T-helper 9 cell (primary cell): ENCODE measurements around the gene TROAP.
"Not testable (repeated sequence)": the region's sequence is repeated elsewhere in the genome, so short reads cannot be mapped to it uniquely, and the experiment has no call there.

ENCODE experiments used
- DNase-seq: peaks from one replicate; pipeline ENCODE4 v3.0.0-alpha.2; 2020

The TROAP gene

DNA sequence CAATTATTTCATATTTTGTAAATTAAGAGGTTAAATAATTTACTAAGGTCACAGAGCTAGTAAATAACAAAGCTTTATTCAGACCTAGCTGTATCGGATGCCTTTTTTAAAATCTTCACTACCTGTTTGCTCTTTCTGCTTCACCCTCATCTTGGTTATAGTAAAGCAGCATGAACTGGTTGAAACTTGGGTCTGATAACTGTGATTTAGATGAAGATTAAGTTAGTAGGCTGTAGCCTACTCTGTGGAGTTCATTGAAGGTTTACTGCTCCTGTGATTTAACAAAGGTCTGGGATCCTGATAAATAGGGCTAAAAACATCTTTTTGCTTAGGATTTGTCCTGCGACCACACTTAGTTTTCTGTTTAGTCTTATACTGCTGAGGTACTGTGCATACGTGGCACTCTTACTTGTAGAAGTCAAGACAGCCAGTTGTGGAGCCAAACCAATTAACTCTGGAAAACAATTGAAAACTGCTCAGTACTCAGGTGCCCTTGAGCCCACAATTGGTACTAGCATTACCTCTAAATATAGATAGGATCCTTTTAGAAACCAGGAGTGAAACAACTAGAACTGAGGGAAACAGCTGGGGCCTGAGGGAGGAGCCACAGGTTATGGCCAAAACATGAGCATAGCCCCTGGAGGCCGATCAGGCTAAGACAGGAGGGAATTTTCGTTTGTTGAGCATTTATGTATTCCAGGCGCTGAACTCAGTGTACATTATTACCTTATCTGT is 46.5 kb downstream of the TROAP start:
- DNase-seq, result no peak

DNA sequence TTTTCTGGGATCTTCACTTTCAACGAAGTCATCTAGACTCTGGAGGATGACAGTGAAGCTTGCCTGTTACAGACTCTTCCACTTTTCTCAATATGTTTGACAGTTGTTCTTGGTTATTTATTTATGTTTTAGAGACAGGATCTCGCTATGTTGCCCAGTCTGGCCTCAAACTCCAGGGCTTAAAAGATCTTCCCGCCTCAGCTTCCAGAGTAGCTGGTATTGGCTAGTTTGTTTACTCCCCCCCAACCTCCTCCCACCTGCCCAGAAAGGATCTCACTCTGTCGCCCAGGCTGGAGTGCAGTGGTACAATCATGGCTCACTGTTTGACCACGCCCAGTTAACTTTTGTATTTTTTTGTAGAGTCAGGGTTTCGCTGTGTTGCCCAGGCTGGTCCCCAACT is 47.5 kb downstream of the TROAP start:
- DNase-seq, result no peak

DNA sequence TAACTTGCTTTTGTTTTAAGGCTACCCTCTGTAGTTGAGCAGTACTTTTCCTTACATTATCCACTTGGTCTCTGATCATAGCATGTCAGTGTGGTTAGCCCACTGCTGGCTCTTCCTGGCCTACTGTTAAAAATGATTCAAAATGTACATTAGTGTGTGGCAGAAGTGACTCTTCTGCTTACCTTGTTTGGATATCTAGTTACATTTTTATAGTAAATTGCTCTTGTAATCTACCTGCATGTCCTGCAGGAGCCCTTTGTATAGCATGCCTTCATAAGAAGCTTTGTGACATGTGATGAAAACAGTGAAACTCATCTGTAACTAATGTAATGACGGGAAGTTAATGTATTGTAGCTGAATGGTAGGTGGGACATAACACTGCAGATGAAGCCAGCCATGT is 52.4 kb downstream of the TROAP start:
- DNase-seq, result no peak

DNA sequence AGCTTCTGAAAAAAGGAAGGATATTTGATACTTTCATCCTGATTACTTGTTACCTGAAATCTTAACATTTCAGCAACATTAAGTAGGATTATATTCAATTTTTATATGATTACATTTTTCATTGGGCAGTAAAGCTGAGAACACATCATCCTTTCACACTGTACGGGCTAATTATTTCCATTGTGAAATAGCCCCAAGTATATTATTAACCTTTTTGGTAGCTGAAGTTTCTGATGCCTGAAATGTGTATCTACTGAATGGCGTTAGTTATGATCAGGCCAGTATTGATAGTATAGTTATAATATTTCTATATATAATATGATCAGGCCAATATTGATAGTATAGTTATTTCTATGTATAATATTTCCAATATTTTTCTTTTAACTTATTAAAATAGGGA is 54.3 kb downstream of the TROAP start:
- DNase-seq, result no peak

DNA sequence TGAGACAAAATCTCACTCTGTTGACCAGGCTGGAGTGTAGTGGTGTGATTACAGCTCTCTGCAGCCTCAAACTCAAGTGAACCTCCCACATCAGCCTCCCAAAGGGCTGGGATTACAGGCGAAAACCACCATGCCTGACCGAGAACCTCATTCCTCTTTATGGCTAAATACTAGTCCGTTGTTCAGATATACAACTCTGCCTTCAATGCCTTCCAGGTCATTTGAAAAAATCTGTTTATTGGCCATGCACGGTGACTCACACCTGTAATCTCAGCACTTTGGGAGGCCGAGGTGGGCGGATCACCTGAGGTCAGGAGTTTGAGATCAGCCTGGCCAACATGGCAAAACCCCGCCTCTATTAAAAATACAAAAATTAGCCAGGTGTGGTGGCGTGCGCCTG is 57.1 kb downstream of the TROAP start:
- not testable (repeated sequence) for DNase-seq
